ENCODE results near the gene DIPK1A.

GRCh38 chr1:92839442-92839841 lies 121.8 kb downstream of the DIPK1A start:
- no peak for TF ChIP-seq CTCF (conservative IDR thresholded peaks at IDR 0.05)
- no peak for TF ChIP-seq EZH2 (IDR thresholded peaks at IDR 0.05; ENCODE audit: low read depth)

Measured in PC-9 (cell line).